Panc1 (cell line): ENCODE data around the gene ANO6. TPM values are rescaled to one million over a fixed set of nuclear protein-coding genes. Genes with fewer than 3 reads are reported as not detected.
A peak's percentile ranks its signal among the peaks of the same experiment; 100 is the strongest.
"Not testable (repeated sequence)": the region's sequence is repeated elsewhere in the genome, so short reads cannot be mapped to it uniquely, and the experiment has no call there.

Source experiments
- ATAC-seq: fragments of 200-7000 bp; cut with Tn5 transposase; 2 replicates; pipeline ENCODE4 v1.9.1; 2020; ENCODE audit warnings: mild to moderate bottlenecking, moderate library complexity
- BruUV-seq: library from RNA; stranded (reverse); fragments of 400-500 nt; replicated peaks from 2 replicates; lab custom pipeline; 2021; lab: Mats Ljungman, UMichigan
- CTCF ChIA-PET: fragments of 300-600 bp; sonication (Branson Sonifier 250); formaldehyde crosslinking; loops from one replicate; lab custom pipeline; 2022; ENCODE audit warnings: antibody characterized with exemption; lab: Charles Lee
- POLR2A ChIA-PET: fragments of 300-600 bp; sonication (Branson Sonifier 250); formaldehyde crosslinking; loops from one replicate; lab custom pipeline; 2022; ENCODE audit warnings: antibody characterized with exemption; lab: Charles Lee
- DNase-seq: peaks from one replicate; pipeline ENCODE4 v3.0.0-alpha.2; 2010; ENCODE audit warnings: low read depth, low spot score
- H3K27ac ChIP-seq: 2 replicates; pipeline ENCODE4 v1.5.1; 2011; ENCODE audit warnings: mild to moderate bottlenecking, low read length, inconsistent platforms
- H3K27me3 ChIP-seq: fragments of 200-500 bp; sonication (Bioruptor generic); 2 replicates; pipeline ENCODE4 v1.6.0; 2014; ENCODE audit warnings: low read length, inconsistent platforms; ENCODE audit not compliant: control insufficient read depth, insufficient read depth
- H3K36me3 ChIP-seq: fragments of 200-500 bp; sonication (Bioruptor generic); 2 replicates; pipeline ENCODE4 v1.5.1; 2014; ENCODE audit warnings: inconsistent platforms, mild to moderate bottlenecking, low read length, moderate library complexity; ENCODE audit not compliant: control insufficient read depth, insufficient read depth
- H3K4me1 ChIP-seq: 2 replicates; pipeline ENCODE4 v1.5.1; 2011; ENCODE audit warnings: inconsistent platforms, mild to moderate bottlenecking, low read length, moderate library complexity; ENCODE audit not compliant: control insufficient read depth, insufficient read depth
- H3K4me3 ChIP-seq, 2 experiments: 2 replicates each; pipeline ENCODE4 v1.5.1; 2011 to 2012; ENCODE audit warnings: low read depth in 2 of 2, low read length in 2 of 2, mild to moderate bottlenecking in 2 of 2, inconsistent platforms in 1 of 2, moderate library complexity in 1 of 2
- H3K9me3 ChIP-seq: fragments of 200-500 bp; sonication (Bioruptor generic); 2 replicates; pipeline ENCODE4 v1.5.1; 2014; ENCODE audit warnings: low read depth, mild to moderate bottlenecking, inconsistent platforms, low read length, moderate library complexity; ENCODE audit not compliant: control insufficient read depth, insufficient read depth
- POLR2AphosphoS5 ChIP-seq: IDR thresholded peaks from 2 replicates; pipeline ENCODE4 v1.6.1; 2012; ENCODE audit warnings: mild to moderate bottlenecking, low read depth, low read length, moderate library complexity
- SIN3A ChIP-seq: IDR thresholded peaks from 2 replicates; pipeline ENCODE4 v1.6.1; 2012; ENCODE audit warnings: low read depth, mild to moderate bottlenecking, low read length, moderate library complexity, borderline replicate concordance; ENCODE audit not compliant: insufficient read depth
- TCF7L2 ChIP-seq: IDR thresholded peaks from 2 replicates; pipeline ENCODE4 v1.6.1; 2011; ENCODE audit warnings: mild to moderate bottlenecking, low read depth, low read length, inconsistent platforms
- in situ Hi-C: cut with HindIII; loops from 2 replicates; pipeline ENCODE4 v1.10.0; 2016; ENCODE audit warnings: low sequenced_read_pairs, low pct_unique_long_range_greater_than_20kb
- intact Hi-C: fragments of 100-400 bp; cut with micrococcal nuclease; formaldehyde crosslinking; loops from one replicate; pipeline ENCODE4 v1.10.0; 2022; ENCODE audit not compliant: unreplicated experiment
- total RNA-seq: library from RNA; stranded (reverse); gene quantifications from one replicate; pipeline ENCODE4 v1.2.1, GENCODE V29; 2021; ENCODE audit not compliant: unreplicated experiment
- TF ChIP-seq, protein P1 (sequence below): fragments of 450-650 bp; IDR thresholded peaks from 2 replicates; pipeline ENCODE4 v1.5.1; 2017; ENCODE audit warnings: mild to moderate bottlenecking
- TF ChIP-seq, protein P2 (sequence below), 2 experiments: IDR thresholded peaks; 2 replicates each; pipeline ENCODE4 v1.6.1; 2011 to 2012; ENCODE audit warnings: low read depth in 2 of 2, control low read depth in 1 of 2, low read length in 1 of 2, mild to moderate bottlenecking in 1 of 2, moderate library complexity in 1 of 2; ENCODE audit not compliant: insufficient read depth in 1 of 2

ANO6 gene
- total RNA-seq, 1 experiment from 2014 or later = 120 TPM

DNA sequence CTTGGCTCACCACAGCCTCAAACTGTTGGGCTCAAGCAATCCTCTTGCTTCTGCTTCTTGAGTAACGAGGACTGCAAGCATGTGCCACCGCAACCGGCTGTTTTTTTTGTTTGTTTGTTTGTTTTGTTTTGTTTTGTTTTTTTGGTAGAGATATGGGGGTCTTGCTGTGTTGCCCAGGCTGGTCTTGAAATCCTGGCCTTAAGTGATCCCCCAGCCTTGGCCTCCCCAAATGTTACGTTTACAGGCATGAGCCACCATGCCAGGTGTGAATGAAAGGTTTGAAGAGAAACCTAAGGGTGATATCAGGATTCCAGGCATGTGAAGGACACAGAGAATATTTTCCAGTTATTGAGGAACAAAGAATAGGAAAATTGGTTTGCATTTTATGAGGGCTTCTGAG is 45.0 kb downstream of the ANO6 start:
- in situ Hi-C loops (no loop called here), intact Hi-C loops (no loop called here)
- Histone ChIP-seq H3K4me3 (no peak overlapping the region), H3K9me3 (no peaks in the 10 kb centered on the region), H3K4me1 (peaks cover 84% of the 10 kb centered on the region), H3K36me3 (no peaks in the 10 kb centered on the region), H3K27me3 (no peaks in the 10 kb centered on the region), H3K27ac (peak overlapping the region; percentile 88)
- BruUV-seq = no TSS peak
- CTCF ChIA-PET = interaction anchor here (0.5 kb wide), 1 partner anchor 15 kb away, joined by 5 read pairs; no protein-coding TSS in a partner anchor
- POLR2A ChIA-PET = no interaction called here
- no peak for DNase-seq
- ATAC-seq = no peak
- TF ChIP-seq SIN3A (no peak), POLR2AphosphoS5 (no peak), TCF7L2 (no peak)
- TF ChIP-seq, protein P1, sequence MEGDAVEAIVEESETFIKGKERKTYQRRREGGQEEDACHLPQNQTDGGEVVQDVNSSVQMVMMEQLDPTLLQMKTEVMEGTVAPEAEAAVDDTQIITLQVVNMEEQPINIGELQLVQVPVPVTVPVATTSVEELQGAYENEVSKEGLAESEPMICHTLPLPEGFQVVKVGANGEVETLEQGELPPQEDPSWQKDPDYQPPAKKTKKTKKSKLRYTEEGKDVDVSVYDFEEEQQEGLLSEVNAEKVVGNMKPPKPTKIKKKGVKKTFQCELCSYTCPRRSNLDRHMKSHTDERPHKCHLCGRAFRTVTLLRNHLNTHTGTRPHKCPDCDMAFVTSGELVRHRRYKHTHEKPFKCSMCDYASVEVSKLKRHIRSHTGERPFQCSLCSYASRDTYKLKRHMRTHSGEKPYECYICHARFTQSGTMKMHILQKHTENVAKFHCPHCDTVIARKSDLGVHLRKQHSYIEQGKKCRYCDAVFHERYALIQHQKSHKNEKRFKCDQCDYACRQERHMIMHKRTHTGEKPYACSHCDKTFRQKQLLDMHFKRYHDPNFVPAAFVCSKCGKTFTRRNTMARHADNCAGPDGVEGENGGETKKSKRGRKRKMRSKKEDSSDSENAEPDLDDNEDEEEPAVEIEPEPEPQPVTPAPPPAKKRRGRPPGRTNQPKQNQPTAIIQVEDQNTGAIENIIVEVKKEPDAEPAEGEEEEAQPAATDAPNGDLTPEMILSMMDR = no peak
- TF ChIP-seq, protein P2, sequence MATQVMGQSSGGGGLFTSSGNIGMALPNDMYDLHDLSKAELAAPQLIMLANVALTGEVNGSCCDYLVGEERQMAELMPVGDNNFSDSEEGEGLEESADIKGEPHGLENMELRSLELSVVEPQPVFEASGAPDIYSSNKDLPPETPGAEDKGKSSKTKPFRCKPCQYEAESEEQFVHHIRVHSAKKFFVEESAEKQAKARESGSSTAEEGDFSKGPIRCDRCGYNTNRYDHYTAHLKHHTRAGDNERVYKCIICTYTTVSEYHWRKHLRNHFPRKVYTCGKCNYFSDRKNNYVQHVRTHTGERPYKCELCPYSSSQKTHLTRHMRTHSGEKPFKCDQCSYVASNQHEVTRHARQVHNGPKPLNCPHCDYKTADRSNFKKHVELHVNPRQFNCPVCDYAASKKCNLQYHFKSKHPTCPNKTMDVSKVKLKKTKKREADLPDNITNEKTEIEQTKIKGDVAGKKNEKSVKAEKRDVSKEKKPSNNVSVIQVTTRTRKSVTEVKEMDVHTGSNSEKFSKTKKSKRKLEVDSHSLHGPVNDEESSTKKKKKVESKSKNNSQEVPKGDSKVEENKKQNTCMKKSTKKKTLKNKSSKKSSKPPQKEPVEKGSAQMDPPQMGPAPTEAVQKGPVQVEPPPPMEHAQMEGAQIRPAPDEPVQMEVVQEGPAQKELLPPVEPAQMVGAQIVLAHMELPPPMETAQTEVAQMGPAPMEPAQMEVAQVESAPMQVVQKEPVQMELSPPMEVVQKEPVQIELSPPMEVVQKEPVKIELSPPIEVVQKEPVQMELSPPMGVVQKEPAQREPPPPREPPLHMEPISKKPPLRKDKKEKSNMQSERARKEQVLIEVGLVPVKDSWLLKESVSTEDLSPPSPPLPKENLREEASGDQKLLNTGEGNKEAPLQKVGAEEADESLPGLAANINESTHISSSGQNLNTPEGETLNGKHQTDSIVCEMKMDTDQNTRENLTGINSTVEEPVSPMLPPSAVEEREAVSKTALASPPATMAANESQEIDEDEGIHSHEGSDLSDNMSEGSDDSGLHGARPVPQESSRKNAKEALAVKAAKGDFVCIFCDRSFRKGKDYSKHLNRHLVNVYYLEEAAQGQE (IDR thresholded peaks at IDR 0.05; ENCODE audit: insufficient read depth in 1 of 2, low read depth in 2 of 2, low read length in 1 of 2) = no peak

DNA sequence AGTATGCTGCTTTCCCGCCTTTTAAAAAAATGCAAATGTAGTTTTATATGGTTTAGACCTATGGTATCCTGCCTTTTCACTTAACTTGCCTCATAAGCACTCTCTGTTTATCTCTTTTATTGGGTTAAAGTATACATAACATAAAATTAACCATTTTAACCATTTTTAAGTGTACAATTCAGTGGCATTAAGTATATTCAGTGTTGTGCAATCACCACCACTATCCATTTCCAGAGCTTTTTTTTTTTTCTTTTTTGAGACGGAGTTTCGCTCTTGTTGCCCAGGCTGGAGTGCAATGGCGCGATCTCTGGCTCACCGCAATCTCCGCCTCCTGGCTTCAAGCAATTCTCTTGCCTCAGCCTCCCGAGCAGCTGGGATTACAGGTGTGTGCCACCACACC is 46.3 kb downstream of the ANO6 start:
- H3K4me3 ChIP-seq, intact Hi-C loops, ATAC-seq, CTCF ChIA-PET, DNase-seq, H3K27me3 ChIP-seq, POLR2A ChIA-PET, BruUV-seq, in situ Hi-C loops, H3K9me3 ChIP-seq, H3K36me3 ChIP-seq: not testable (repeated sequence)
- Histone ChIP-seq H3K4me1 (peaks cover 72% of the 10 kb centered on the region), H3K27ac (peak overlapping the region; percentile 88; the same call in 1 of the 2 replicates)

DNA sequence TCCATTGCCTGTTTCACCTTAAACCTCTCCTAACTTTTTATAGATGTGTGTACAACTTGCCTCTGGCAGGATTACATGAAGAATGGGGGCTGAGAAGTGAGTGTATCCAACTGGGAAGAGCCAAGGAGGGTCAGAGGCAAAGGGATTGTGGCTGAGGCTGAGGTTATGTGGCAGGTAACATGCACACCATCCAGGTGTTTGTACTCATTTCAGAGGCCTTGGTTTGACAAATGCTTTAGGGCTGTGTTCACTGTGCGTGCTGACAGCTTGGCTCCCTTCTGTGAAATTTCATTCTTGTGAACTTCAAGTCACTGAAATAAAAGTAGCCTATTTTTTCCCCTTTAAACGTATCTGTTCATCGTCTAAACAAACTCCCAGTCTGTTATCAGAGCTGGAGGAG is 47.7 kb downstream of the ANO6 start:
- DNase-seq (no peak), ATAC-seq (no peak)
- no peaks in the 10 kb centered on the region for H3K9me3 ChIP-seq
- no peak overlapping the region for H3K4me3 ChIP-seq
- no peaks in the 10 kb centered on the region for H3K36me3 ChIP-seq
- TF ChIP-seq TCF7L2 (no peak), SIN3A (no peak)
- TF ChIP-seq, protein P1 = no peak
- TF ChIP-seq, protein P2 (IDR thresholded peaks at IDR 0.05; ENCODE audit: insufficient read depth in 1 of 2, low read depth in 2 of 2, low read length in 1 of 2) = no peak
- intact Hi-C loops = no loop called here
- H3K27ac ChIP-seq = peak overlapping the region; percentile 80
- ChIA-PET CTCF (interaction anchor here (0.6 kb wide), 1 partner anchor 19 kb away, joined by 7 read pairs; no protein-coding TSS in a partner anchor), POLR2A (no interaction called here)
- in situ Hi-C loops = no loop called here
- no TSS peak for BruUV-seq
- no peaks in the 10 kb centered on the region for H3K27me3 ChIP-seq
- H3K4me1 ChIP-seq = peaks cover 67% of the 10 kb centered on the region
